ENCODE data around the gene ZNF280B.

DNA sequence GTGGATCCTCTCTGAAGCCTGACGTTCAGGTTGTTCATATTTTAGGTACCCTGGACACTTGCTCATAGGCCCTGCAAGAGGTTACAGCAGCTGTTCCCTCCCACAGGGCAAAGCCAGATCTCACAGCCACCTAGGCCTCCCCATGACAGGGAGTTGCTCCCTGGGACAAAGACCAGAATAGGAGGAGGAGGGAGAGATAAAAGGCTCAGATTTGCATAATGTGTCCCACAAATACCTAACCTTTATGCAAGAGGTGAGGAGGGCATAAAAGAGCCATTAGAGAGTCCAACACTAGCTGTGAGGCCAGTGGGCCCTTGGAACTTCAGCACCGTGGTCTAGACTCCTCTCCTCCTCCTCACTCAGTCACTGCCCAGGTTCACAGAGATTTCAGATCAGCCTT lies 33.8 kb downstream of the ZNF280B start:
- TF ChIP-seq CTCF (IDR thresholded peaks at IDR 0.05; ENCODE audit: poor library complexity, severe bottlenecking), result no peak
- no peak for TF ChIP-seq TAF1 (IDR thresholded peaks at IDR 0.05; ENCODE audit: low read depth)
- no peak for TF ChIP-seq POLR2AphosphoS5 (IDR thresholded peaks at IDR 0.05)
- no peak for TF ChIP-seq RAD21 (conservative IDR thresholded peaks at IDR 0.05)
- no peak for TF ChIP-seq EZH2 (IDR thresholded peaks at IDR 0.05; ENCODE audit: borderline replicate concordance, insufficient read depth, low read length, poor library complexity, severe bottlenecking)
- TF ChIP-seq MXI1 (conservative IDR thresholded peaks at IDR 0.05; ENCODE audit: poor library complexity, severe bottlenecking), result no peak
- TF ChIP-seq SMC3 (conservative IDR thresholded peaks at IDR 0.05; ENCODE audit: poor library complexity), result no peak
- TF ChIP-seq REST (IDR thresholded peaks at IDR 0.05; ENCODE audit: borderline replicate concordance), result no peak
- no peak for TF ChIP-seq EP300 (conservative IDR thresholded peaks at IDR 0.05; ENCODE audit: poor library complexity, severe bottlenecking)

Measured in neural cell (in vitro differentiated cells).